Uterus (tissue), 4 donors: Measurements from ENCODE around the gene MEP1B. TPM values are rescaled to one million over a fixed set of nuclear protein-coding genes. Genes with fewer than 3 reads are reported as not detected.
"Not testable (repeated sequence)": the region's sequence is repeated elsewhere in the genome, so short reads cannot be mapped to it uniquely, and the experiment has no call there.

Experiments
- DNase-seq, 2 donors: peaks; one replicate each; pipeline ENCODE4 v3.0.0-alpha.2; 2019 to 2020
- H3K27ac ChIP-seq, 2 donors: fragments of 200-600 bp; sonication (generic); 1 replicate in 1 of 2; 2 replicates in 1 of 2; pipeline ENCODE4 v1.5.1; 2016 to 2018
- H3K27me3 ChIP-seq, 2 donors: fragments of 200-600 bp; sonication (generic); one replicate each; pipeline ENCODE4 v1.5.1; 2018 to 2019; ENCODE audit warnings: control low read depth in 1 of 2
- H3K36me3 ChIP-seq, 2 donors: fragments of 200-600 bp; sonication (generic); one replicate each; pipeline ENCODE4 v1.5.1; 2019; ENCODE audit warnings: control low read depth in 1 of 2
- H3K4me1 ChIP-seq, 2 donors: fragments of 200-600 bp; sonication (generic); one replicate each; pipeline ENCODE4 v1.5.1; 2018 to 2019; ENCODE audit warnings: control low read depth in 1 of 2
- H3K4me3 ChIP-seq, 2 donors: fragments of 200-600 bp; sonication (generic); 1 replicate in 1 of 2; 2 replicates in 1 of 2; pipeline ENCODE4 v1.5.1; 2018 to 2019; ENCODE audit warnings: mild to moderate bottlenecking in 1 of 2
- H3K9me3 ChIP-seq, 2 donors: fragments of 200-600 bp; sonication (generic); one replicate each; pipeline ENCODE4 v1.5.1; 2019; ENCODE audit warnings: control low read depth in 1 of 2
- POLR2A ChIP-seq, 2 donors: fragments of 450-650 bp; IDR thresholded peaks; one replicate each; pipeline ENCODE4 v1.6.1; 2016; ENCODE audit warnings: antibody characterized with exemption in 2 of 2, mild to moderate bottlenecking in 1 of 2, moderate library complexity in 1 of 2
- intact Hi-C: fragments of 100-400 bp; cut with DNase I; formaldehyde crosslinking; loops from one replicate; pipeline ENCODE4 v1.15.1; 2023; ENCODE audit warnings: low total_unique reads
- total RNA-seq, 4 donors: library from RNA; depleted of rRNA in 3 of 4; stranded (reverse); fragments of >200 nt in 3 of 4; gene quantifications; one replicate each; pipeline versions ENCODE4 v1.1.0 to v1.2.4, GENCODE V29; 2014 to 2023
- TF ChIP-seq, protein P1 (sequence below), 4 experiments: fragments of 200-600 bp in 2 of 4; fragments of 450-650 bp in 2 of 4; sonication (generic) in 2 of 4; IDR thresholded peaks; one replicate each; pipeline ENCODE4 v1.5.1; 2016 to 2019; ENCODE audit warnings: antibody characterized with exemption in 4 of 4, mild to moderate bottlenecking in 2 of 4, moderate library complexity in 1 of 4
- donor health status: DM: yes; HTN: yes; CAD: no.

MEP1B gene
- total RNA-seq, 4 donors from 2014 or later = not detected

DNA sequence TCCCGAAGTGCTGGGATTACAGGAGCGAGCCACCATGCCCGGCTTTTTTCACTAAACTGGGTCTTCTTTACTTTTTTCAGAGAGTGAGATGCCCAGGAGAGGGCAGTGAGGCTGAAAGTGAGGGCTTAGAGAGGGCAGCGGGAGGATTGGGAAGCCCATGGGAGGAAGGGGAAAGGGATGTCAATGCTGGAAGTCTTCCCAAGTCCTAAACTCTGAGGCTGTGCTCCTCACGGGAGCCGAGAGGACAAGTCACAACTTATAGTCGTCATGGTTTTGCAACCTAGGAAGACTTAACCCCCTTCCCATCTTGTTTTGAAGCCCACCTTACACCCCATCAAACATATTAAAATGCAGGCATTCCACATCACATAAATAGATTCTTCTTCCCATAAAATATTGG, 15.1 kb upstream of the MEP1B start:
- Histone ChIP-seq H3K4me3 (no peak overlapping the region), H3K36me3 (no peaks in the 10 kb centered on the region), H3K9me3 (no peaks in the 10 kb centered on the region), H3K4me1 (no peaks in the 10 kb centered on the region), H3K27me3 (no peaks in the 10 kb centered on the region), H3K27ac (no peak overlapping the region)
- intact Hi-C loops = no loop called here
- DNase-seq = no peak
- TF ChIP-seq, protein P1, sequence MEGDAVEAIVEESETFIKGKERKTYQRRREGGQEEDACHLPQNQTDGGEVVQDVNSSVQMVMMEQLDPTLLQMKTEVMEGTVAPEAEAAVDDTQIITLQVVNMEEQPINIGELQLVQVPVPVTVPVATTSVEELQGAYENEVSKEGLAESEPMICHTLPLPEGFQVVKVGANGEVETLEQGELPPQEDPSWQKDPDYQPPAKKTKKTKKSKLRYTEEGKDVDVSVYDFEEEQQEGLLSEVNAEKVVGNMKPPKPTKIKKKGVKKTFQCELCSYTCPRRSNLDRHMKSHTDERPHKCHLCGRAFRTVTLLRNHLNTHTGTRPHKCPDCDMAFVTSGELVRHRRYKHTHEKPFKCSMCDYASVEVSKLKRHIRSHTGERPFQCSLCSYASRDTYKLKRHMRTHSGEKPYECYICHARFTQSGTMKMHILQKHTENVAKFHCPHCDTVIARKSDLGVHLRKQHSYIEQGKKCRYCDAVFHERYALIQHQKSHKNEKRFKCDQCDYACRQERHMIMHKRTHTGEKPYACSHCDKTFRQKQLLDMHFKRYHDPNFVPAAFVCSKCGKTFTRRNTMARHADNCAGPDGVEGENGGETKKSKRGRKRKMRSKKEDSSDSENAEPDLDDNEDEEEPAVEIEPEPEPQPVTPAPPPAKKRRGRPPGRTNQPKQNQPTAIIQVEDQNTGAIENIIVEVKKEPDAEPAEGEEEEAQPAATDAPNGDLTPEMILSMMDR (IDR thresholded peaks at IDR 0.05) = no peak
- no peak for TF ChIP-seq POLR2A (IDR thresholded peaks at IDR 0.05)

DNA sequence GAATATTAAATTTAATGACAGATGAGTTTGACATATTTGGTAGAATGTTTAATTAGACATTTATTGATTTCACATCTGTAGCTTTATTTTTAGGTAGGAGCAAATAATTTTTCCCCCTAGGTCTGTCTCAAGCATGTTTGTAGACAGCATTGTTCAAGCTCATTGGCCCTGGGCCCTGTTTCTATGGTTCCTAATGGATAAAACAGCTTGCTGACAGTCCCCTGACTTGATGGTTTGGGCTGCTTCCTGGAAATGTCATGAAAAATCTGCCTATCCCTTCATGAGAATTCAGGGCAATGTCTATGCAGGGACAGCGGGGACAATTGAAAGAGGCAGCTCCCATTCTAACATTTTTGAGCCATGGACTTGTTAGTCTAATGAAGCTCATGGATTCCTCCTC, 14.6 kb upstream of the MEP1B start:
- intact Hi-C loops = no loop called here
- Histone ChIP-seq H3K36me3 (no peaks in the 10 kb centered on the region), H3K27ac (no peak overlapping the region), H3K4me1 (no peaks in the 10 kb centered on the region), H3K27me3 (no peaks in the 10 kb centered on the region), H3K4me3 (no peak overlapping the region), H3K9me3 (no peaks in the 10 kb centered on the region)
- no peak for TF ChIP-seq POLR2A (IDR thresholded peaks at IDR 0.05)
- TF ChIP-seq, protein P1 (IDR thresholded peaks at IDR 0.05) = no peak
- no peak for DNase-seq

DNA sequence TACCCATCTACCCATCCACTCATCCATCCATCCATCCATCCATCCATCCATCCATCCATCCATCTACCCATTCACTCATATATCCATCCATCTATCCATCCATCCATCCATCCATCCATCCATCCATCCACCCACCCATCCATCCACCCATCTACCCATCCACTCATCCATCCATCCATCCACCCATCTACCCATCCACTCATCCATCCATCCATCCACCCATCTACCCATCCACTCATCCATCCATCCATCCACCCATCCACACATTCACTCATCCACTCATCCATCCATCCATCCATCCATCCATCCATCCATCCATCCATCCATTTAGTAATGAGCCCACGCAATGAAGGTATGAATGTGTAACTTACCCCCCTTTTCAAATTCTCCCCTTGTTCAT, 13.1 kb upstream of the MEP1B start:
- intact Hi-C loops, H3K4me3 ChIP-seq, H3K4me1 ChIP-seq, DNase-seq, H3K27me3 ChIP-seq, H3K27ac ChIP-seq, H3K36me3 ChIP-seq, H3K9me3 ChIP-seq: not testable (repeated sequence)

- DNase-seq = no peak
Measured at GRCh38 chr18:32177530-32177929, 12.3 kb upstream of the MEP1B start.

GRCh38 chr18:32183503-32183902, 6.3 kb upstream of the MEP1B start:
- TF ChIP-seq, protein P1 (IDR thresholded peaks at IDR 0.05) = no peak
- no peak for TF ChIP-seq POLR2A (IDR thresholded peaks at IDR 0.05)
- Histone ChIP-seq H3K36me3 (no peaks in the 10 kb centered on the region), H3K27me3 (peaks cover 0 to 3% of the 10 kb centered on the region in 2 donors), H3K4me1 (no peaks in the 10 kb centered on the region), H3K27ac (no peak overlapping the region), H3K9me3 (peaks cover 0 to 8% of the 10 kb centered on the region in 2 donors), H3K4me3 (no peak overlapping the region)
- intact Hi-C loops = no loop called here
- DNase-seq = no peak

More at GRCh38 chr18:32177530-32177929, 12.3 kb upstream of the MEP1B start:
- no peak overlapping the region for H3K27ac ChIP-seq
- TF ChIP-seq POLR2A (IDR thresholded peaks at IDR 0.05) = no peak
- TF ChIP-seq, protein P1 (IDR thresholded peaks at IDR 0.05) = no peak
- intact Hi-C loops = no loop called here
- H3K36me3 ChIP-seq = no peaks in the 10 kb centered on the region
- H3K4me3 ChIP-seq = no peak overlapping the region
- no peaks in the 10 kb centered on the region for H3K27me3 ChIP-seq
- H3K4me1 ChIP-seq = no peaks in the 10 kb centered on the region
- no peaks in the 10 kb centered on the region for H3K9me3 ChIP-seq

- TF ChIP-seq POLR2A (IDR thresholded peaks at IDR 0.05) = no peak
- TF ChIP-seq, protein P1 (IDR thresholded peaks at IDR 0.05) = no peak
- no peak overlapping the region for H3K27ac ChIP-seq
- H3K27me3 ChIP-seq = peaks cover 0 to 3% of the 10 kb centered on the region in 2 donors
- H3K4me3 ChIP-seq = no peak overlapping the region
- H3K4me1 ChIP-seq = no peaks in the 10 kb centered on the region
- no peak for DNase-seq
- intact Hi-C loops = no loop called here
- H3K9me3 ChIP-seq = no peaks in the 10 kb centered on the region
- no peaks in the 10 kb centered on the region for H3K36me3 ChIP-seq
Measured at GRCh38 chr18:32190209-32190608, 370 bp downstream of the MEP1B start.
